OCI-LY7 (cell line): ENCODE data around the gene HINT2. TPM values are rescaled to one million over a fixed set of nuclear protein-coding genes. Genes with fewer than 3 reads are reported as not detected.

Experiments used
- BruUV-seq: library from RNA; stranded (reverse); fragments of 400-500 nt; replicated peaks from 2 replicates; lab custom pipeline; 2021; lab: Mats Ljungman, UMichigan
- CTCF ChIA-PET: fragments of 300-600 bp; sonication (Branson Sonifier 250); formaldehyde crosslinking; loops from one replicate; lab custom pipeline; 2022; ENCODE audit warnings: antibody characterized with exemption; ENCODE audit not compliant: unreplicated experiment; lab: Charles Lee
- POLR2A ChIA-PET: fragments of 300-600 bp; sonication (Branson Sonifier 250); formaldehyde crosslinking; loops from one replicate; lab custom pipeline; 2022; ENCODE audit warnings: antibody characterized with exemption; lab: Charles Lee
- DNase-seq: peaks from one replicate; pipeline ENCODE4 v3.0.0-alpha.2; 2015; ENCODE audit warnings: low spot score
- H2AFZ ChIP-seq: fragments of 200-600 bp; sonication (generic), shearing (Covaris generic); 2 replicates; pipeline ENCODE4 v1.6.1; 2014; ENCODE audit warnings: mild to moderate bottlenecking, antibody characterized with exemption, low read length, moderate library complexity
- H3K27ac ChIP-seq: fragments of 200-600 bp; sonication (generic); 2 replicates; pipeline ENCODE4 v1.5.1; 2014; ENCODE audit warnings: mixed run types, low read depth, mild to moderate bottlenecking, moderate library complexity, low read length, inconsistent platforms; ENCODE audit not compliant: poor library complexity, severe bottlenecking
- H3K36me3 ChIP-seq: fragments of 200-600 bp; sonication (generic); 2 replicates; pipeline ENCODE4 v1.6.1; 2014; ENCODE audit warnings: mild to moderate bottlenecking, antibody characterized with exemption, low read length, moderate library complexity, mixed read lengths; ENCODE audit not compliant: insufficient read depth
- H3K4me1 ChIP-seq: fragments of 200-600 bp; sonication (generic); 2 replicates; pipeline ENCODE4 v1.5.1; 2014; ENCODE audit warnings: mild to moderate bottlenecking, low read length; ENCODE audit not compliant: insufficient read depth, poor library complexity, severe bottlenecking
- H3K4me2 ChIP-seq: fragments of 200-600 bp; sonication (generic); 2 replicates; pipeline ENCODE4 v1.6.1; 2014; ENCODE audit warnings: mild to moderate bottlenecking, low read length
- H3K4me3 ChIP-seq: fragments of 200-600 bp; sonication (generic); 2 replicates; pipeline ENCODE4 v1.5.1; 2014; ENCODE audit warnings: mild to moderate bottlenecking, low read depth, low read length; ENCODE audit not compliant: poor library complexity, severe bottlenecking
- H3K79me2 ChIP-seq: fragments of 200-600 bp; sonication (generic); 2 replicates; pipeline ENCODE4 v1.6.1; 2016; ENCODE audit warnings: low read depth, mild to moderate bottlenecking, low read length, moderate library complexity, mixed read lengths; ENCODE audit not compliant: insufficient read depth
- H3K9me2 ChIP-seq: fragments of 200-600 bp; sonication (generic); 2 replicates; pipeline ENCODE4 v1.6.1; 2016; ENCODE audit warnings: mild to moderate bottlenecking, low read length, mixed read lengths; ENCODE audit not compliant: insufficient read depth
- H3K9me3 ChIP-seq: fragments of 200-600 bp; sonication (generic); 2 replicates; pipeline ENCODE4 v1.6.1; 2014; ENCODE audit warnings: mild to moderate bottlenecking, mixed run types, low read length, mixed read lengths
- H4K20me1 ChIP-seq: fragments of 200-600 bp; sonication (generic); 2 replicates; pipeline ENCODE4 v1.6.1; 2014; ENCODE audit warnings: mild to moderate bottlenecking, antibody characterized with exemption, low read length, moderate library complexity, mixed read lengths; ENCODE audit not compliant: insufficient read depth
- CTCF ChIP-seq: fragments of 200-600 bp; sonication (generic); conservative IDR thresholded peaks from 2 replicates; pipeline ENCODE4 v1.5.1; 2014; ENCODE audit warnings: mild to moderate bottlenecking, antibody characterized with exemption, low read length, moderate library complexity, mixed read lengths
- EZH2phosphoT487 ChIP-seq: fragments of 200-600 bp; sonication (generic); IDR thresholded peaks from 2 replicates; pipeline ENCODE4 v1.6.1; 2018; ENCODE audit warnings: low read depth, borderline replicate concordance, mild to moderate bottlenecking, mixed run types, antibody characterized with exemption, low read length, moderate library complexity, mixed read lengths
- intact Hi-C: fragments of 100-400 bp; cut with micrococcal nuclease; formaldehyde crosslinking; loops from one replicate; pipeline ENCODE4 v1.10.0; 2022; ENCODE audit not compliant: unreplicated experiment
- total RNA-seq, 2 experiments: library from RNA; depleted of rRNA in 1 of 2; stranded (reverse); fragments of >200 nt in 1 of 2; shearing (Covaris generic) in 1 of 2; gene quantifications; 2 replicates each; pipeline ENCODE4 v1.2.3, GENCODE V29; 2014 to 2022

The HINT2 gene
- total RNA-seq, 2 experiments from 2014 or later, result 82.5 to 84.5 TPM

GRCh38 chr9:35852876-35853865 is 38.3 kb upstream of the HINT2 start:
- CTCF ChIA-PET, result no interaction called here
- Histone ChIP-seq H3K27ac (no peak overlapping the region), H3K9me3 (no peaks in the 10 kb centered on the region), H3K36me3 (no peaks in the 10 kb centered on the region), H3K4me2 (no peak overlapping the region), H4K20me1 (no peaks in the 10 kb centered on the region), H3K79me2 (no peaks in the 10 kb centered on the region), H3K4me3 (no peak overlapping the region), H3K4me1 (peaks cover 3% of the 10 kb centered on the region), H2AFZ (no peak overlapping the region), H3K9me2 (no peaks in the 10 kb centered on the region)
- no TSS peak for BruUV-seq
- DNase-seq, result no peak
- intact Hi-C loops, result no loop called here
- TF ChIP-seq EZH2phosphoT487 (no peak), CTCF (no peak)
- POLR2A ChIA-PET, result interaction anchor here (0.6 kb wide), 1 partner anchor 25 kb away, joined by 3 read pairs; no protein-coding TSS in a partner anchor

- intact Hi-C loops, result no loop called here
- no peak for TF ChIP-seq EZH2phosphoT487
- TF ChIP-seq CTCF, result no peak
- Histone ChIP-seq H3K4me3 (no peak overlapping the region), H3K4me1 (peaks cover 12% of the 10 kb centered on the region), H2AFZ (no peak overlapping the region), H4K20me1 (no peaks in the 10 kb centered on the region), H3K9me2 (no peaks in the 10 kb centered on the region), H3K27ac (no peak overlapping the region), H3K9me3 (no peaks in the 10 kb centered on the region), H3K36me3 (no peaks in the 10 kb centered on the region), H3K4me2 (no peak overlapping the region), H3K79me2 (no peaks in the 10 kb centered on the region)
- no TSS peak for BruUV-seq
- no peak for DNase-seq
- POLR2A ChIA-PET, result interaction anchor here (0.6 kb wide), 1 partner anchor 26 kb away, joined by 3 read pairs; no protein-coding TSS in a partner anchor
- CTCF ChIA-PET, result no interaction called here
Observed at GRCh38 chr9:35852267-35852815, 37.5 kb upstream of the HINT2 start.
